DND-41 (cell line): Measurements from ENCODE around the gene GNAS.
A peak's percentile ranks its signal among the peaks of the same experiment; 100 is the strongest.

Source experiments
- ATAC-seq: fragments of 200-7000 bp; cut with Tn5 transposase; 3 replicates; pipeline ENCODE4 v1.9.1; 2021; ENCODE audit warnings: low read depth; ENCODE audit not compliant: insufficient read depth
- DNase-seq: peaks from one replicate; pipeline ENCODE4 v3.0.0-alpha.2; 2020
- H2AFZ ChIP-seq: 2 replicates; pipeline ENCODE4 v1.6.0; 2012; ENCODE audit warnings: low read depth, low read length
- H3K27ac ChIP-seq: 2 replicates; pipeline ENCODE4 v1.5.1; 2012; ENCODE audit warnings: low read length, inconsistent platforms
- H3K27me3 ChIP-seq: fragments of 200-600 bp; sonication (generic); 2 replicates; pipeline ENCODE4 v1.6.0; 2012; ENCODE audit warnings: low read length, mild to moderate bottlenecking, inconsistent platforms; ENCODE audit not compliant: insufficient read depth, poor library complexity
- H3K36me3 ChIP-seq: 2 replicates; pipeline ENCODE4 v1.5.1; 2012; ENCODE audit warnings: low read length, inconsistent platforms; ENCODE audit not compliant: insufficient read depth
- H3K4me1 ChIP-seq: 2 replicates; pipeline ENCODE4 v1.5.1; 2012; ENCODE audit warnings: mild to moderate bottlenecking, low read length; ENCODE audit not compliant: insufficient read depth
- H3K4me2 ChIP-seq: 2 replicates; pipeline ENCODE4 v1.6.0; 2012; ENCODE audit warnings: mild to moderate bottlenecking, moderate library complexity, low read length, inconsistent platforms; ENCODE audit not compliant: insufficient read depth
- H3K4me3 ChIP-seq, 2 experiments: fragments of 200-600 bp in 1 of 2; shearing (Covaris generic) in 1 of 2; 2 replicates each; pipeline ENCODE4 v1.5.1; 2012 to 2016; ENCODE audit warnings: inconsistent platforms in 2 of 2, low read length in 2 of 2, mild to moderate bottlenecking in 2 of 2, low read depth in 1 of 2, moderate library complexity in 1 of 2
- H3K79me2 ChIP-seq: 2 replicates; pipeline ENCODE4 v1.6.0; 2012; ENCODE audit warnings: low read length, inconsistent platforms; ENCODE audit not compliant: insufficient read depth
- H3K9ac ChIP-seq: 2 replicates; pipeline ENCODE4 v1.6.0; 2012; ENCODE audit warnings: low read depth, mild to moderate bottlenecking, inconsistent platforms, low read length, moderate library complexity
- H3K9me3 ChIP-seq: 2 replicates; pipeline ENCODE4 v1.5.1; 2012; ENCODE audit warnings: low read length, moderate library complexity, mild to moderate bottlenecking, inconsistent platforms; ENCODE audit not compliant: insufficient read depth, severe bottlenecking
- H4K20me1 ChIP-seq: 2 replicates; pipeline ENCODE4 v1.6.0; 2012; ENCODE audit warnings: low read length; ENCODE audit not compliant: insufficient read depth
- CTCF ChIP-seq: IDR thresholded peaks from 2 replicates; pipeline ENCODE4 v1.5.1; 2012; ENCODE audit warnings: borderline replicate concordance, low read length, moderate library complexity, mild to moderate bottlenecking; ENCODE audit not compliant: poor library complexity, severe bottlenecking; ENCODE audit errors: extremely low read depth
- EZH2 ChIP-seq: IDR thresholded peaks from 3 replicates; pipeline ENCODE4 v1.6.1; 2012; ENCODE audit warnings: borderline replicate concordance, low read depth, mild to moderate bottlenecking, moderate library complexity, low read length, inconsistent platforms; ENCODE audit not compliant: severe bottlenecking

The GNAS gene

GRCh38 chr20:58884966-58885365, 32.5 kb downstream of the GNAS start:
- H3K79me2 ChIP-seq, result peaks cover 19% of the 10 kb centered on the region
- no peak overlapping the region for H3K4me2 ChIP-seq
- no peaks in the 10 kb centered on the region for H3K36me3 ChIP-seq
- no peak overlapping the region for H3K9ac ChIP-seq
- peaks cover 11% of the 10 kb centered on the region for H3K4me1 ChIP-seq
- H3K27me3 ChIP-seq, result no peaks in the 10 kb centered on the region
- DNase-seq (no peak), ATAC-seq (no peak)
- H3K27ac ChIP-seq, result no peak overlapping the region
- no peak overlapping the region for H2AFZ ChIP-seq
- H4K20me1 ChIP-seq, result no peaks in the 10 kb centered on the region
- no peak overlapping the region for H3K4me3 ChIP-seq
- TF ChIP-seq CTCF, result no peak
- TF ChIP-seq EZH2, result no peak
- no peaks in the 10 kb centered on the region for H3K9me3 ChIP-seq

GRCh38 chr20:58886546-58886945, 34.0 kb downstream of the GNAS start:
- no peak overlapping the region for H3K4me2 ChIP-seq
- H3K9me3 ChIP-seq, result no peaks in the 10 kb centered on the region
- no peak for DNase-seq
- no peak overlapping the region for H2AFZ ChIP-seq
- H3K4me1 ChIP-seq, result peaks cover 18% of the 10 kb centered on the region
- no peaks in the 10 kb centered on the region for H3K27me3 ChIP-seq
- TF ChIP-seq CTCF (no peak), EZH2 (no peak)
- no peak overlapping the region for H3K9ac ChIP-seq
- H3K79me2 ChIP-seq, result peaks cover 27% of the 10 kb centered on the region
- ATAC-seq, result no peak
- no peaks in the 10 kb centered on the region for H3K36me3 ChIP-seq
- H3K27ac ChIP-seq, result no peak overlapping the region
- no peaks in the 10 kb centered on the region for H4K20me1 ChIP-seq
- no peak overlapping the region for H3K4me3 ChIP-seq

GRCh38 chr20:58888103-58888502, 35.6 kb downstream of the GNAS start:
- Histone ChIP-seq H3K27ac (peak overlapping the region; percentile 25), H3K9me3 (no peaks in the 10 kb centered on the region), H3K27me3 (no peaks in the 10 kb centered on the region), H3K9ac (peak overlapping the region; percentile 93), H3K36me3 (no peaks in the 10 kb centered on the region), H2AFZ (peak overlapping the region; percentile 69), H3K4me1 (peaks cover 23% of the 10 kb centered on the region), H4K20me1 (peaks cover 5% of the 10 kb centered on the region; the same call in 1 of the 2 replicates), H3K4me2 (peak overlapping the region; percentile 88), H3K4me3 (peak overlapping the region; percentile 21 to 85; a peak in 3 of 4 replicates), H3K79me2 (peaks cover 39% of the 10 kb centered on the region)
- DNase-seq (no peak), ATAC-seq (no peak)
- TF ChIP-seq EZH2, result no peak
- no peak for TF ChIP-seq CTCF
